Tibial artery (tissue), 4 donors: ENCODE results near the gene TSSC4.

Source experiments
- DNase-seq, 2 donors: peaks; one replicate each; pipeline ENCODE4 v3.0.0-alpha.2; 2019
- H3K27ac ChIP-seq, 2 donors: fragments of 200-600 bp; sonication (generic) in 1 of 2; 1 replicate in 1 of 2; 2 replicates in 1 of 2; pipeline ENCODE4 v1.5.1; 2018 to 2019; ENCODE audit warnings: mild to moderate bottlenecking in 1 of 2
- H3K27me3 ChIP-seq, 2 donors: fragments of 200-600 bp; sonication (generic) in 1 of 2; one replicate each; pipeline versions ENCODE4 v1.5.1 to v1.6.0; 2016 to 2019
- H3K36me3 ChIP-seq, 3 donors: fragments of 200-600 bp; sonication (generic) in 2 of 3; one replicate each; pipeline ENCODE4 v1.5.1; 2016 to 2019; ENCODE audit warnings: mild to moderate bottlenecking in 2 of 3
- H3K4me1 ChIP-seq, 4 donors: fragments of 200-600 bp; sonication (generic) in 2 of 4; 1 replicate in 3 of 4; 2 replicates in 1 of 4; pipeline ENCODE4 v1.5.1; 2016 to 2019
- H3K4me3 ChIP-seq, 2 donors: fragments of 200-600 bp; sonication (generic) in 1 of 2; 1 replicate in 1 of 2; 2 replicates in 1 of 2; pipeline ENCODE4 v1.5.1; 2018 to 2019; ENCODE audit warnings: mild to moderate bottlenecking in 2 of 2
- H3K9me3 ChIP-seq, 3 donors: fragments of 200-600 bp; sonication (generic) in 1 of 3; one replicate each; pipeline ENCODE4 v1.5.1; 2016 to 2019
- intact Hi-C: fragments of 100-400 bp; cut with DNase I; formaldehyde crosslinking; loops from one replicate; pipeline ENCODE4 v1.15.0; 2023; ENCODE audit warnings: low total_unique reads
- TF ChIP-seq, protein P1 (sequence below), 2 experiments: fragments of 200-600 bp in 1 of 2; fragments of 450-650 bp in 1 of 2; IDR thresholded peaks; one replicate each; pipeline ENCODE4 v1.5.1; 2017 to 2019; ENCODE audit warnings: antibody characterized with exemption in 2 of 2, mild to moderate bottlenecking in 1 of 2, moderate library complexity in 1 of 2

TSSC4 gene

DNA sequence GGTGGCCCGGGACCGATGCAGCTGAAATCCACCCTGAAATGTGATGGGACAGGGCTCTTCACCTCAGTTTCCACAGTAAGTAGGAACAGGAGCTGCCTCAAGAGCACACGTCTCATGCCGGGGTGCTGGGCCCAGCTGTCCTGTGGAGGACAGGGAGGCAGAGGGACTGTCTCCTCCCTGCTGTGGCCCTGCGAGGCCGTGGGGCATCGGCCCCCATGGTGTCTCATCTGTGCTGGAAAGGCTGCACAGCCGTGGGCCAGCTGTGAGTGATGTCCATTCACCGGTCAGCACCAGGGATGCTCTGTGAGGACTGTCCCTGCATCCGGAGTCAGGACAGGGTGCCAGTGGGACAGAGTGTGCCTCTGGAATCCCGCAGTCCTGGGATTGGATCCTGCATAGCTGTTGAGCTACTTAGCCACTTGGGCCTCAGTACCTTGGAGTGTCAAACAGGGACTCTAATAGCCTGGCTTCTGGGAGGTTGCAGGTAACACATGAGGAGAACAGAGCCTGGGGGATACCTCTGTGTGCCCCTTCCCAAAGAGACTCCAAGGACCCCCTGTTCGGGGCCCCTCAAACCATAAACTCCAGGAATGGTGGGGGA, 27.3 kb downstream of the TSSC4 start:
- Histone ChIP-seq H3K27ac (no peak overlapping the region), H3K36me3 (no peaks in the 10 kb centered on the region), H3K4me1 (no peaks in the 10 kb centered on the region), H3K9me3 (no peaks in the 10 kb centered on the region), H3K4me3 (no peak overlapping the region), H3K27me3 (peaks cover 0 to 52% of the 10 kb centered on the region in 2 donors)
- intact Hi-C loops = loop anchor here (1.0 to 10.0 kb wide), 2 partner anchors 103 to 467 kb away; no protein-coding TSS in a partner anchor
- DNase-seq = no peak
- TF ChIP-seq, protein P1, sequence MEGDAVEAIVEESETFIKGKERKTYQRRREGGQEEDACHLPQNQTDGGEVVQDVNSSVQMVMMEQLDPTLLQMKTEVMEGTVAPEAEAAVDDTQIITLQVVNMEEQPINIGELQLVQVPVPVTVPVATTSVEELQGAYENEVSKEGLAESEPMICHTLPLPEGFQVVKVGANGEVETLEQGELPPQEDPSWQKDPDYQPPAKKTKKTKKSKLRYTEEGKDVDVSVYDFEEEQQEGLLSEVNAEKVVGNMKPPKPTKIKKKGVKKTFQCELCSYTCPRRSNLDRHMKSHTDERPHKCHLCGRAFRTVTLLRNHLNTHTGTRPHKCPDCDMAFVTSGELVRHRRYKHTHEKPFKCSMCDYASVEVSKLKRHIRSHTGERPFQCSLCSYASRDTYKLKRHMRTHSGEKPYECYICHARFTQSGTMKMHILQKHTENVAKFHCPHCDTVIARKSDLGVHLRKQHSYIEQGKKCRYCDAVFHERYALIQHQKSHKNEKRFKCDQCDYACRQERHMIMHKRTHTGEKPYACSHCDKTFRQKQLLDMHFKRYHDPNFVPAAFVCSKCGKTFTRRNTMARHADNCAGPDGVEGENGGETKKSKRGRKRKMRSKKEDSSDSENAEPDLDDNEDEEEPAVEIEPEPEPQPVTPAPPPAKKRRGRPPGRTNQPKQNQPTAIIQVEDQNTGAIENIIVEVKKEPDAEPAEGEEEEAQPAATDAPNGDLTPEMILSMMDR (IDR thresholded peaks at IDR 0.05) = no peak

DNA sequence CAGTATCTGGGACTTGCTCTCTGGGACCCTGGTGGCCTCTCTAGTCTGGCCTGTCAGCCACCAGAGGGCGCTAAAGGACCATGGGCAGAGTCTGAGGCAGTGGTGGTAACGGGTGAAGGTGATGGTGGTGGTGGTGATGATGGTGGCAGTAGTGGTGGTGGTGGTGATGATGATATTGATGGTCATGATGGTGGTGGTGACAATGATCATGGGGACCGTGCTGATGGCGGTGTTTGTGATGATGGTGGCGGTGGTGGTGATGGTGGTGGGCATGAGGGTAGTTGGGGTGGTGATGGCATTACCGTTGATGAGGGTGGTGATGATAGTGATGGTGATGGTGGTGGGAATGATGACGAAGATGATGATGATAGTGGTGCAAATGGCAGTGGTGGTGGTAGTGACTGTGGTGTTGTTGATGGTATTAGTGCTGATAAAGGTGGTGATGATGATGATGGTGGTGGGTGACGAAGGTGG, 27.8 kb downstream of the TSSC4 start:
- no peaks in the 10 kb centered on the region for H3K9me3 ChIP-seq
- no peaks in the 10 kb centered on the region for H3K36me3 ChIP-seq
- no peaks in the 10 kb centered on the region for H3K4me1 ChIP-seq
- peaks cover 0 to 50% of the 10 kb centered on the region in 2 donors for H3K27me3 ChIP-seq
- intact Hi-C loops = loop anchor here (1.0 to 10.0 kb wide), 2 partner anchors 103 to 466 kb away; no protein-coding TSS in a partner anchor
- H3K4me3 ChIP-seq = no peak overlapping the region
- peak in 1 of 2 donors; percentile 71 for DNase-seq
- TF ChIP-seq, protein P1 (IDR thresholded peaks at IDR 0.05) = peak; percentile 43 to 46
- H3K27ac ChIP-seq = no peak overlapping the region

DNA sequence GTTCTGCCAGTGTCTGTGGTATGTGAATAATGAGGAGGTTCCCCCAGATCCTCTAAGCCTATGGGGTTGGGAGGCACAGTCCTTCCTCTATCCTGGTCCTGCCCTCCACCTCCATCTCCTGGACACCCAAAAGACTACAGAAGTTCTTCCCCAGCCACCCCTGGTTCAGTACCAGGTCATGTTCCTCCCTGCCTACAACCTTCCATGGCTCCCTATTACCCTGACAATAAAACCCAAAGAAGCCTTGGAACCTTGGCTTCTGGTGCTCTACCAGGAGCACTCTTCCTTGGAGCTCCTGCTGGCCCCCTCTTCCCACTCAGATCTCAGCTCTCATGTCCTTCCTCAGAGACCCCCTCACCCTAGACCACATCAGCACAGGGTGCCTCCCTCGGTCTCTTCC, 30.8 kb downstream of the TSSC4 start:
- Histone ChIP-seq H3K4me3 (no peak overlapping the region), H3K9me3 (no peaks in the 10 kb centered on the region), H3K27me3 (peaks cover 0 to 36% of the 10 kb centered on the region in 2 donors), H3K27ac (no peak overlapping the region), H3K4me1 (no peaks in the 10 kb centered on the region), H3K36me3 (no peaks in the 10 kb centered on the region)
- intact Hi-C loops = no loop called here
- DNase-seq = no peak
- TF ChIP-seq, protein P1 (IDR thresholded peaks at IDR 0.05) = no peak

DNA sequence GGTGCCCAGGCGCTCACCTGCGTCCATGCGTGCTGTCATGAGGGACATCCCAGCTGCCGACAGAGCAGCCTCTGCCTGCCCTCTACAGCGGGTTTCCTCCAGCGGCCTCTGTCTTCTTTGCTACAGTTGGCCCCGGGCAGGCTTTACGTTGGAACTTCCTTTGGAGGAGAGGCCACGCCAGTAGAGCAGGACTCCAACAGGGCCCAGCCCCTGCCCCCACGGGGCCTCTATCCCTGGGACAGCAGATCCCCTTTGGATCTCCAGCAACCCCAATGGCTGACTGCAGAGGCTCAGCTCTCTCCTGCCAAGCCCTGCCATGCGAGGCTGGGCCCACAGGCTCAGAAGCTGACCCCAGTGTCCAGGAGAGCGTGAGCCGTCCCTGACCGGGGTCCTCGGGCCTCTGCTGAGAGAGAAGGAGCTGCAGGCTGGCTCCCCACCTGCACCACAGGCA, 31.6 kb downstream of the TSSC4 start:
- intact Hi-C loops = no loop called here
- H3K9me3 ChIP-seq = no peaks in the 10 kb centered on the region
- no peak overlapping the region for H3K4me3 ChIP-seq
- no peaks in the 10 kb centered on the region for H3K4me1 ChIP-seq
- H3K27ac ChIP-seq = no peak overlapping the region
- H3K36me3 ChIP-seq = no peaks in the 10 kb centered on the region
- DNase-seq = peak in 1 of 2 donors; percentile 51
- TF ChIP-seq, protein P1 (IDR thresholded peaks at IDR 0.05) = no peak
- H3K27me3 ChIP-seq = peaks cover 0 to 40% of the 10 kb centered on the region in 2 donors

DNA sequence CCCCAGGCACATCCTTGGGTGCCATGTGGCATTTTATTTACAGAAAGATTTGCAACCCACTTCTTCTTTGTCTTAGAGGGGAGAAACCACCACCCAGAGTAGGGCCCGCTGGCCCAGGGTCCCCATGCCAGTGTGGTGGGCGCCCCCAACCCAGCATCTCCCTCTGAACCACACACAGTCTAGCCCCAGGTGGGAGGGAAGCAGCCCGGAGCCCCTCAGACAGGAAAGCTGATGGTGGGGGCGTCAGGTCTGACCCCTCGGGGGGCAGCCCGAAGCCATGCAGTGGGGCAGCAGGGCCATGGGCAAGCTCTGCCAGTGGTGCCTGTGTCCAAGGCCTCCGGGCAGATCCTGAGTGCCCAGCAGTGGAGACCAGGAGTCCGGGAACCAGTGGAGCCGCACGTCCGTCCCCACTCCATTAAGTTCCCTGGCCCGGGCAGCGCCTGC, 32.1 kb downstream of the TSSC4 start:
- H3K36me3 ChIP-seq = no peaks in the 10 kb centered on the region
- no peaks in the 10 kb centered on the region for H3K4me1 ChIP-seq
- H3K4me3 ChIP-seq = no peak overlapping the region
- TF ChIP-seq, protein P1 (IDR thresholded peaks at IDR 0.05) = no peak
- intact Hi-C loops = no loop called here
- no peak overlapping the region for H3K27ac ChIP-seq
- DNase-seq = peak in 1 of 2 donors; percentile 60
- peaks cover 0 to 43% of the 10 kb centered on the region in 2 donors for H3K27me3 ChIP-seq
- no peaks in the 10 kb centered on the region for H3K9me3 ChIP-seq
